CD14-positive monocyte (primary cell): Measurements from ENCODE around the gene MTHFSD. TPM values are rescaled to one million over a fixed set of nuclear protein-coding genes. Genes with fewer than 3 reads are reported as not detected.
A peak's percentile ranks its signal among the peaks of the same experiment; 100 is the strongest.

Source experiments
- DNase-seq, 3 donors: peaks; one replicate each; pipeline ENCODE4 v3.0.0-alpha.2; 2011 to 2022
- H2AFZ ChIP-seq: 2 replicates; pipeline ENCODE4 v1.6.0; 2012; ENCODE audit warnings: mild to moderate bottlenecking, low read depth, low read length, inconsistent platforms; ENCODE audit not compliant: insufficient read depth, poor library complexity, severe bottlenecking
- H3K27ac ChIP-seq, 2 donors: 1 replicate in 1 of 2; 2 replicates in 1 of 2; pipeline ENCODE4 v1.5.1; 2012 to 2013; ENCODE audit warnings: low read length in 2 of 2, control low read depth in 1 of 2, inconsistent platforms in 1 of 2, low read depth in 1 of 2, mild to moderate bottlenecking in 1 of 2
- H3K27me3 ChIP-seq, 2 donors: one replicate each; pipeline versions ENCODE4 v1.6.0 to v1.6.1; 2011 to 2013; ENCODE audit warnings: low read length in 2 of 2; ENCODE audit not compliant: control insufficient read depth in 2 of 2, insufficient read depth in 2 of 2
- H3K36me3 ChIP-seq, 2 donors: replicated peaks in 1 of 2; 1 replicate in 1 of 2; 2 replicates in 1 of 2; pipeline versions ENCODE4 v1.5.1 to v1.6.1; 2012 to 2013; ENCODE audit warnings: low read length in 2 of 2, control low read depth in 1 of 2, inconsistent platforms in 1 of 2, mild to moderate bottlenecking in 1 of 2; ENCODE audit not compliant: insufficient read depth in 2 of 2, control insufficient read depth in 1 of 2
- H3K4me1 ChIP-seq, 2 donors: 1 replicate in 1 of 2; 2 replicates in 1 of 2; pipeline versions ENCODE4 v1.5.1 to v1.6.1; 2012 to 2013; ENCODE audit warnings: low read length in 2 of 2, control low read depth in 1 of 2, inconsistent platforms in 1 of 2, mild to moderate bottlenecking in 1 of 2, moderate library complexity in 1 of 2; ENCODE audit not compliant: insufficient read depth in 2 of 2, control insufficient read depth in 1 of 2
- H3K4me2 ChIP-seq: replicated peaks from 2 replicates; pipeline ENCODE3; 2012; ENCODE audit warnings: low read length, moderate library complexity, mild to moderate bottlenecking; ENCODE audit not compliant: poor library complexity, severe bottlenecking; ENCODE audit errors: extremely low read depth
- H3K4me3 ChIP-seq, 3 experiments: fragments of 200-600 bp in 1 of 3; sonication (generic) in 1 of 3; replicated peaks in 1 of 3; 1 replicate in 2 of 3; 2 replicates in 1 of 3; pipeline ENCODE4 v1.5.1; 2011 to 2013; ENCODE audit warnings: low read length in 3 of 3, mild to moderate bottlenecking in 3 of 3, control low read depth in 2 of 3, low read depth in 2 of 3, inconsistent platforms in 1 of 3, moderate library complexity in 1 of 3
- H3K79me2 ChIP-seq: 2 replicates; pipeline ENCODE4 v1.6.0; 2012; ENCODE audit warnings: mild to moderate bottlenecking, control low read depth, inconsistent platforms, low read length, moderate library complexity; ENCODE audit not compliant: insufficient read depth
- H3K9ac ChIP-seq: 2 replicates; pipeline ENCODE4 v1.6.0; 2017; ENCODE audit warnings: low read length, mild to moderate bottlenecking; ENCODE audit not compliant: insufficient read depth, poor library complexity, severe bottlenecking
- H3K9me3 ChIP-seq, 2 donors: replicated peaks in 1 of 2; 1 replicate in 1 of 2; 2 replicates in 1 of 2; pipeline versions ENCODE4 v1.5.1 to v1.6.1; 2012 to 2013; ENCODE audit warnings: low read length in 2 of 2, control low read depth in 1 of 2; ENCODE audit not compliant: control insufficient read depth in 1 of 2, insufficient read depth in 1 of 2
- H4K20me1 ChIP-seq: 2 replicates; pipeline ENCODE4 v1.6.0; 2012; ENCODE audit warnings: mild to moderate bottlenecking, low read length, control low read depth, moderate library complexity; ENCODE audit not compliant: insufficient read depth
- H3K27ac Mint-ChIP-seq, 7 donors: one replicate each; pipeline ENCODE4 v1.8.0; 2020; ENCODE audit warnings: mild to moderate bottlenecking in 7 of 7, mixed read lengths in 7 of 7, moderate library complexity in 6 of 7, inconsistent platforms in 2 of 7
- H3K27me3 Mint-ChIP-seq, 3 donors: one replicate each; pipeline ENCODE4 v1.8.0; 2021 to 2022; ENCODE audit warnings: low read depth in 3 of 3, mild to moderate bottlenecking in 3 of 3, mixed read lengths in 3 of 3, moderate library complexity in 3 of 3, inconsistent platforms in 1 of 3
- H3K36me3 Mint-ChIP-seq, 2 donors: one replicate each; pipeline ENCODE4 v1.8.0; 2020; ENCODE audit warnings: mixed read lengths in 2 of 2, inconsistent platforms in 1 of 2, mild to moderate bottlenecking in 1 of 2
- H3K4me1 Mint-ChIP-seq: one replicate; pipeline ENCODE4 v1.8.0; 2020; ENCODE audit warnings: mild to moderate bottlenecking, mixed read lengths
- H3K4me3 Mint-ChIP-seq, 2 donors: one replicate each; pipeline ENCODE4 v1.8.0; 2020; ENCODE audit warnings: mild to moderate bottlenecking in 2 of 2, mixed read lengths in 2 of 2, moderate library complexity in 1 of 2
- H3K9me3 Mint-ChIP-seq, 7 donors: one replicate each; pipeline ENCODE4 v1.8.0; 2020 to 2022; ENCODE audit warnings: mixed read lengths in 7 of 7, mild to moderate bottlenecking in 6 of 7, moderate library complexity in 6 of 7, inconsistent platforms in 2 of 7
- CTCF ChIP-seq: fragments of 200-600 bp; IDR thresholded peaks from one replicate; pipeline ENCODE4 v1.8.0; 2022; ENCODE audit warnings: antibody characterized with exemption, mild to moderate bottlenecking
- WGBS: methylation state at CpG from one replicate; pipeline ENCODE4 v1.1.5; 2013; ENCODE audit warnings: missing lambda C conversion rate; ENCODE audit not compliant: insufficient coverage; 5-methylcytosine and 5-hydroxymethylcytosine counted together
- intact Hi-C, 2 donors: fragments of 100-400 bp; cut with micrococcal nuclease; formaldehyde crosslinking; loops; one replicate each; pipeline versions ENCODE4 v1.15.0 to v1.15.1; 2023
- polyA plus RNA-seq, 3 donors: library from polyadenylated mRNA; depleted of rRNA in 1 of 3; unstranded in 2 of 3; stranded (reverse) in 1 of 3; fragments of 300-500 nt in 2 of 3; fragments of >200 nt in 1 of 3; fragmentation: Illumina TruSeq in 2 of 3; gene quantifications; 1 replicate in 2 of 3; 2 replicates in 1 of 3; pipeline ENCODE4 v1.2.3, GENCODE V29; 2012 to 2021

MTHFSD gene
- polyA plus RNA-seq, 3 donors = 7.2 to 14.1 (median 11.7) TPM

GRCh38 chr16:86502856-86503748, 51.9 kb downstream of the MTHFSD start:
- peak overlapping the region in 1 of 2 donors; percentile 89 for H3K4me3 Mint-ChIP-seq
- no peak for DNase-seq
- Histone ChIP-seq H3K27ac (no peak overlapping the region), H3K36me3 (no peaks in the 10 kb centered on the region), H3K27me3 (peaks cover 93 to 98% of the 10 kb centered on the region in 2 donors), H3K9ac (no peak overlapping the region), H3K4me1 (no peaks in the 10 kb centered on the region), H3K9me3 (peaks cover 0 to 71% of the 10 kb centered on the region in 2 donors), H3K4me2 (no peak overlapping the region), H3K4me3 (no peak overlapping the region), H4K20me1 (no peaks in the 10 kb centered on the region), H2AFZ (no peak overlapping the region), H3K79me2 (no peaks in the 10 kb centered on the region)
- TF ChIP-seq CTCF = no peak
- peaks cover 13% of the 10 kb centered on the region for H3K4me1 Mint-ChIP-seq
- peaks cover 96 to 99% (median 96%) of the 10 kb centered on the region in 3 donors for H3K27me3 Mint-ChIP-seq
- peaks cover 0 to 25% (median 8%) of the 10 kb centered on the region in 7 donors for H3K9me3 Mint-ChIP-seq
- WGBS = 10% methylated on average over 14 of the region's 22 CpGs
- intact Hi-C loops = no loop called here
- H3K27ac Mint-ChIP-seq = no peak overlapping the region
- peaks cover 0 to 13% of the 10 kb centered on the region in 2 donors for H3K36me3 Mint-ChIP-seq

- intact Hi-C loops = no loop called here
- Mint-ChIP-seq H3K27ac (no peak overlapping the region), H3K27me3 (peaks cover 92 to 99% (median 95%) of the 10 kb centered on the region in 3 donors), H3K4me3 (peak overlapping the region in 1 of 2 donors; percentile 68), H3K9me3 (peaks cover 0 to 25% (median 3%) of the 10 kb centered on the region in 7 donors), H3K4me1 (peaks cover 10% of the 10 kb centered on the region), H3K36me3 (peaks cover 0 to 7% of the 10 kb centered on the region in 2 donors)
- no peak overlapping the region for H3K9ac ChIP-seq
- H2AFZ ChIP-seq = no peak overlapping the region
- H3K4me2 ChIP-seq = no peak overlapping the region
- peaks cover 88 to 96% of the 10 kb centered on the region in 2 donors for H3K27me3 ChIP-seq
- no peak for DNase-seq
- H3K4me1 ChIP-seq = no peaks in the 10 kb centered on the region
- no peak overlapping the region for H3K4me3 ChIP-seq
- WGBS = 16% methylated on average over 11 of the region's 19 CpGs
- H4K20me1 ChIP-seq = no peaks in the 10 kb centered on the region
- H3K27ac ChIP-seq = no peak overlapping the region
- H3K79me2 ChIP-seq = no peaks in the 10 kb centered on the region
- peaks cover 0 to 64% of the 10 kb centered on the region in 2 donors for H3K9me3 ChIP-seq
- no peak for TF ChIP-seq CTCF
- no peaks in the 10 kb centered on the region for H3K36me3 ChIP-seq
Observed at GRCh38 chr16:86501989-86502855, 52.8 kb downstream of the MTHFSD start.
